LoVo (cell line): ENCODE data around the gene RBP3.
A peak's percentile ranks its signal among the peaks of the same experiment; 100 is the strongest.
"Not testable (repeated sequence)": the region's sequence is repeated elsewhere in the genome, so short reads cannot be mapped to it uniquely, and the experiment has no call there.

Experiments
- DNase-seq: peaks from one replicate; pipeline ENCODE4 v3.0.0-alpha.2; 2016; ENCODE audit warnings: low spot score

RBP3 gene

GRCh38 chr10:47374611-47375536, 26.7 kb downstream of the RBP3 start:
- no peak for DNase-seq

GRCh38 chr10:47376522-47377220, 28.5 kb downstream of the RBP3 start:
- no peak for DNase-seq

GRCh38 chr10:47378183-47378510, 30.0 kb downstream of the RBP3 start:
- DNase-seq, result no peak

- no peak for DNase-seq
Measured at GRCh38 chr10:47378606-47379444, 30.7 kb downstream of the RBP3 start.

GRCh38 chr10:47379445-47379785, 31.3 kb downstream of the RBP3 start:
- no peak for DNase-seq

- no peak for DNase-seq
Measured at GRCh38 chr10:47379901-47380300, 31.7 kb downstream of the RBP3 start.

- no peak for DNase-seq
Measured at GRCh38 chr10:47380341-47381102, 32.4 kb downstream of the RBP3 start.

- no peak for DNase-seq
Measured at GRCh38 chr10:47381103-47381395, 32.9 kb downstream of the RBP3 start.

- DNase-seq, result no peak
Measured at GRCh38 chr10:47381427-47382379, 33.5 kb downstream of the RBP3 start.

GRCh38 chr10:47383261-47384147, 35.3 kb downstream of the RBP3 start:
- no peak for DNase-seq

GRCh38 chr10:47384148-47384921, 36.2 kb downstream of the RBP3 start, which contains the start of gene ZNF488:
TSS of gene ZNF488 (minus strand) at chr10:47384293. CDS start at chr10:47368829, 15,464 bp downstream.
- DNase-seq, result peak; percentile 90

GRCh38 chr10:47386104-47386503, 37.9 kb downstream of the RBP3 start:
- DNase-seq, result not testable (repeated sequence)

GRCh38 chr10:47388879-47389278, 40.7 kb downstream of the RBP3 start:
- DNase-seq, result no peak

GRCh38 chr10:47389619-47390018, 41.5 kb downstream of the RBP3 start:
- DNase-seq, result no peak

- peak; percentile 68 for DNase-seq
Measured at GRCh38 chr10:47396311-47396717, 48.2 kb downstream of the RBP3 start.

GRCh38 chr10:47397256-47397655, 49.1 kb downstream of the RBP3 start:
- no peak for DNase-seq

- DNase-seq, result no peak
Measured at GRCh38 chr10:47400251-47400650, 52.1 kb downstream of the RBP3 start.

GRCh38 chr10:47400786-47401185, 52.6 kb downstream of the RBP3 start:
- DNase-seq, result no peak

GRCh38 chr10:47401210-47401609, 53.0 kb downstream of the RBP3 start:
- no peak for DNase-seq
